HCT116 (cell line): ENCODE results near the gene PXYLP1. TPM values are rescaled to one million over a fixed set of nuclear protein-coding genes. Genes with fewer than 3 reads are reported as not detected.

ENCODE experiments used
- ATAC-seq: fragments of 200-7000 bp; cut with Tn5 transposase; 2 replicates; pipeline ENCODE4 v1.9.1; 2020; ENCODE audit warnings: mild to moderate bottlenecking, moderate library complexity
- BruUV-seq: library from RNA; stranded (reverse); fragments of 400-500 nt; replicated peaks from 2 replicates; lab custom pipeline; 2021; lab: Mats Ljungman, UMichigan
- CTCF ChIA-PET: fragments of 300-600 bp; sonication (Branson Sonifier 250); formaldehyde crosslinking; loops from one replicate; lab custom pipeline; 2021; ENCODE audit warnings: antibody characterized with exemption; lab: Charles Lee
- POLR2A ChIA-PET: fragments of 300-600, 350-600 bp; sonication (Branson Sonifier 250); formaldehyde crosslinking; loops from one replicate; lab custom pipeline; 2021; ENCODE audit warnings: antibody characterized with exemption; lab: Charles Lee
- RAD21 ChIA-PET, 2 experiments: fragments of 300-600 bp; sonication (Branson Sonifier 250); formaldehyde crosslinking; loops; one replicate each; lab custom pipeline; 2023; ENCODE audit warnings: low total read pairs in 2 of 2; ENCODE audit not compliant: uncharacterized antibody in 2 of 2, unreplicated experiment in 2 of 2, low non-redundant PET in 1 of 2; lab: Charles Lee
- DNase-seq: peaks from one replicate; pipeline ENCODE4 v3.0.0-alpha.2; 2010; ENCODE audit warnings: low read depth, low spot score
- H2AFZ ChIP-seq: fragments of 200-600 bp; shearing (Covaris generic), sonication (generic); 2 replicates; pipeline ENCODE4 v1.6.1; 2017; ENCODE audit warnings: low read depth, mixed run types, mixed read lengths, antibody characterized with exemption, low read length; ENCODE audit not compliant: poor library complexity, severe bottlenecking
- H3K27ac ChIP-seq: 2 replicates; pipeline ENCODE4 v1.5.1; 2012; ENCODE audit warnings: low read depth, low read length
- H3K27me3 ChIP-seq: fragments of 200-600 bp; sonication (generic); 2 replicates; pipeline ENCODE4 v1.6.1; 2016; ENCODE audit warnings: mixed run types, low read length, mixed read lengths; ENCODE audit not compliant: insufficient read depth
- H3K36me3 ChIP-seq, 2 experiments: fragments of 200-500 bp in 1 of 2; fragments of 200-600 bp in 1 of 2; sonication (Bioruptor generic) in 1 of 2; sonication (generic) in 1 of 2; 2 replicates each; pipeline versions ENCODE4 v1.5.1 to v1.6.1; 2014 to 2016; ENCODE audit warnings: low read length in 2 of 2, inconsistent platforms in 1 of 2, mixed read lengths in 1 of 2, mixed run types in 1 of 2; ENCODE audit not compliant: insufficient read depth in 2 of 2, control insufficient read depth in 1 of 2
- H3K4me1 ChIP-seq, 2 experiments: fragments of 200-600 bp in 1 of 2; sonication (generic) in 1 of 2; 2 replicates each; pipeline versions ENCODE4 v1.5.1 to v1.6.1; 2012 to 2017; ENCODE audit warnings: low read length in 2 of 2, inconsistent platforms in 1 of 2, mild to moderate bottlenecking in 1 of 2, mixed read lengths in 1 of 2, mixed run types in 1 of 2, moderate library complexity in 1 of 2; ENCODE audit not compliant: insufficient read depth in 2 of 2, control insufficient read depth in 1 of 2
- H3K4me2 ChIP-seq: fragments of 200-600 bp; sonication (generic); 2 replicates; pipeline ENCODE4 v1.6.1; 2017; ENCODE audit warnings: mixed run types, low read length, mixed read lengths
- H3K4me3 ChIP-seq, 2 experiments: fragments of 200-600 bp in 1 of 2; sonication (generic) in 1 of 2; replicated peaks in 1 of 2; 2 replicates each; pipeline ENCODE4 v1.5.1; 2011 to 2016; ENCODE audit warnings: low read length in 2 of 2, control low read depth in 1 of 2, low read depth in 1 of 2, mild to moderate bottlenecking in 1 of 2, mixed read lengths in 1 of 2, mixed run types in 1 of 2
- H3K79me2 ChIP-seq: fragments of 200-600 bp; sonication (generic); 2 replicates; pipeline ENCODE4 v1.6.1; 2017; ENCODE audit warnings: mild to moderate bottlenecking, mixed run types, low read length, moderate library complexity, mixed read lengths; ENCODE audit not compliant: insufficient read depth
- H3K9ac ChIP-seq: fragments of 200-600 bp; sonication (generic); 2 replicates; pipeline ENCODE4 v1.6.1; 2016; ENCODE audit warnings: low read length, mixed read lengths
- H3K9me2 ChIP-seq: fragments of 200-600 bp; sonication (generic), shearing (Covaris generic); 2 replicates; pipeline ENCODE4 v1.6.1; 2017; ENCODE audit warnings: mixed run types, mild to moderate bottlenecking, moderate library complexity; ENCODE audit not compliant: insufficient read depth
- H3K9me3 ChIP-seq, 2 experiments: fragments of 200-500 bp in 1 of 2; fragments of 200-600 bp in 1 of 2; sonication (Bioruptor generic) in 1 of 2; sonication (generic) in 1 of 2; 2 replicates each; pipeline ENCODE4 v1.6.1; 2014 to 2017; ENCODE audit warnings: low read length in 2 of 2, mixed read lengths in 2 of 2, inconsistent platforms in 1 of 2, low read depth in 1 of 2, mild to moderate bottlenecking in 1 of 2, mixed run types in 1 of 2, moderate library complexity in 1 of 2; ENCODE audit not compliant: control insufficient read depth in 1 of 2, insufficient read depth in 1 of 2
- H4K20me1 ChIP-seq: fragments of 200-600 bp; sonication (generic), shearing (Covaris generic); 2 replicates; pipeline ENCODE4 v1.6.1; 2017; ENCODE audit warnings: mixed run types, mild to moderate bottlenecking, moderate library complexity; ENCODE audit not compliant: insufficient read depth
- CBX3 ChIP-seq: IDR thresholded peaks from 2 replicates; pipeline ENCODE4 v1.6.1; 2012; ENCODE audit warnings: low read depth
- CEBPB ChIP-seq: IDR thresholded peaks from 2 replicates; pipeline ENCODE4 v1.6.1; 2012; ENCODE audit warnings: low read depth
- CTCF ChIP-seq, 3 experiments: fragments of 200-600 bp in 1 of 3; sonication (generic) in 1 of 3; IDR thresholded peaks in 2 of 3; conservative IDR thresholded peaks in 1 of 3; 2 replicates each; pipeline ENCODE4 v1.5.1; 2012 to 2017; ENCODE audit warnings: low read depth in 2 of 3, low read length in 2 of 3, antibody characterized with exemption in 1 of 3, borderline replicate concordance in 1 of 3, control low read depth in 1 of 3, mild to moderate bottlenecking in 1 of 3, mixed read lengths in 1 of 3, mixed run types in 1 of 3, moderate library complexity in 1 of 3; ENCODE audit not compliant: insufficient read depth in 1 of 3
- ELF1 ChIP-seq: IDR thresholded peaks from 2 replicates; pipeline ENCODE4 v1.6.1; 2012; ENCODE audit warnings: low read depth, borderline replicate concordance
- JUND ChIP-seq: IDR thresholded peaks from 2 replicates; pipeline ENCODE4 v1.6.1; 2012
- MAX ChIP-seq: IDR thresholded peaks from 2 replicates; pipeline ENCODE4 v1.6.1; 2012
- POLR2A ChIP-seq: IDR thresholded peaks from 2 replicates; pipeline ENCODE4 v1.7.0; 2011; ENCODE audit warnings: borderline replicate concordance; ENCODE audit not compliant: insufficient read depth, insufficient read length; ENCODE audit errors: extremely low read depth
- REST ChIP-seq: IDR thresholded peaks from 2 replicates; pipeline ENCODE4 v1.6.1; 2012; ENCODE audit warnings: low read depth
- SP1 ChIP-seq: IDR thresholded peaks from 2 replicates; pipeline ENCODE4 v1.6.1; 2012; ENCODE audit warnings: low read depth
- SRF ChIP-seq: IDR thresholded peaks from 2 replicates; pipeline ENCODE4 v1.6.1; 2012; ENCODE audit warnings: low read depth
- TCF7L2 ChIP-seq: IDR thresholded peaks from 2 replicates; pipeline ENCODE4 v1.7.0; 2011; ENCODE audit warnings: borderline replicate concordance, inconsistent platforms; ENCODE audit not compliant: insufficient read depth, insufficient read length; ENCODE audit errors: extremely low read depth
- ZFX ChIP-seq: fragments of 450-650 bp; IDR thresholded peaks from 2 replicates; pipeline ENCODE4 v1.6.1; 2017
- ZNF274 ChIP-seq: fragments of 200-500 bp; sonication (Bioruptor generic); IDR thresholded peaks from 2 replicates; pipeline ENCODE4 v1.6.1; 2014; ENCODE audit warnings: mild to moderate bottlenecking, low read depth, low read length, inconsistent platforms
- intact Hi-C: fragments of 100-400 bp; cut with micrococcal nuclease; formaldehyde crosslinking; loops from 2 replicates; pipeline ENCODE4 v1.10.0; 2022
- total RNA-seq: library from RNA; stranded (reverse); gene quantifications from one replicate; pipeline ENCODE4 v1.2.1, GENCODE V29; 2021; ENCODE audit not compliant: unreplicated experiment

The PXYLP1 gene
- total RNA-seq, 1 experiment from 2014 or later, result 15.3 TPM

- H3K27me3 ChIP-seq, result no peaks in the 10 kb centered on the region
- no peak overlapping the region for H3K27ac ChIP-seq
- TF ChIP-seq CBX3 (no peak), SP1 (no peak), JUND (no peak), TCF7L2 (no peak), CEBPB (no peak), POLR2A (no peak), ZFX (no peak), CTCF (IDR thresholded peaks at IDR 0.05 in 2 of 3, conservative IDR thresholded peaks at IDR 0.05 in 1 of 3; ENCODE audit: borderline replicate concordance in 1 of 3, insufficient read depth in 1 of 3, low read depth in 2 of 3, low read length in 2 of 3) (no peak), SRF (no peak), ZNF274 (no peak), ELF1 (no peak), REST (no peak), MAX (no peak)
- no peaks in the 10 kb centered on the region for H3K79me2 ChIP-seq
- no peak overlapping the region for H2AFZ ChIP-seq
- no peak overlapping the region for H3K4me3 ChIP-seq
- ChIA-PET POLR2A (no interaction called here), RAD21 (no interaction called here), CTCF (interaction anchor here (6.1 kb wide), 1 partner anchor 17 kb away, joined by 26 read pairs; the partner anchor contains the start of gene PXYLP1)
- no TSS peak for BruUV-seq
- H3K9me3 ChIP-seq, result no peaks in the 10 kb centered on the region
- ATAC-seq (no peak), DNase-seq (no peak)
- H4K20me1 ChIP-seq, result no peaks in the 10 kb centered on the region
- intact Hi-C loops, result no loop called here
- H3K4me1 ChIP-seq, result no peaks in the 10 kb centered on the region
- no peaks in the 10 kb centered on the region for H3K9me2 ChIP-seq
- H3K9ac ChIP-seq, result no peak overlapping the region
- no peaks in the 10 kb centered on the region for H3K36me3 ChIP-seq
- no peak overlapping the region for H3K4me2 ChIP-seq
These were observed 17.4 kb downstream of the PXYLP1 start for GRCh38 chr3:141249041-141249440.
